ENCODE results near the gene KCNJ4. TPM values are rescaled to one million over a fixed set of nuclear protein-coding genes. Genes with fewer than 3 reads are reported as not detected.

The KCNJ4 gene
- total RNA-seq, 4 donors from 2014 or later, result not detected

GRCh38 chr22:38432264-38432663 is 22.7 kb downstream of the KCNJ4 start:
- H3K4me1 ChIP-seq, result no peaks in the 10 kb centered on the region
- WGBS, 2 donors, result 88 to 92% methylated on average over 1 of the region's 1 CpG
- no peak overlapping the region for H3K4me3 ChIP-seq (replicated peaks in 1 of 3)
- H3K27ac ChIP-seq, result no peak overlapping the region
- H3K27me3 ChIP-seq, result no peaks in the 10 kb centered on the region
- intact Hi-C loops (cut with DNase I), result no loop called here
- no peaks in the 10 kb centered on the region for H3K36me3 ChIP-seq
- H3K9me3 ChIP-seq, result no peaks in the 10 kb centered on the region
- no peak for DNase-seq
- TF ChIP-seq POLR2A (IDR thresholded peaks at IDR 0.05) (no peak), CTCF (IDR thresholded peaks at IDR 0.05) (no peak)

GRCh38 chr22:38431266-38432010 is 23.6 kb downstream of the KCNJ4 start:
- Histone ChIP-seq H3K27ac (no peak overlapping the region), H3K4me3 (replicated peaks in 1 of 3) (no peak overlapping the region), H3K36me3 (no peaks in the 10 kb centered on the region), H3K9me3 (no peaks in the 10 kb centered on the region), H3K27me3 (no peaks in the 10 kb centered on the region), H3K4me1 (no peaks in the 10 kb centered on the region)
- DNase-seq, result no peak
- 90 to 92% methylated on average over 11 to 12 of the region's 12 CpGs for WGBS, 2 donors
- TF ChIP-seq POLR2A (IDR thresholded peaks at IDR 0.05) (no peak), CTCF (IDR thresholded peaks at IDR 0.05) (no peak)
- intact Hi-C loops (cut with DNase I), result no loop called here

GRCh38 chr22:38429499-38430068 is 25.4 kb downstream of the KCNJ4 start:
- no peak for DNase-seq
- Histone ChIP-seq H3K27me3 (no peaks in the 10 kb centered on the region), H3K36me3 (no peaks in the 10 kb centered on the region), H3K4me1 (no peaks in the 10 kb centered on the region), H3K9me3 (no peaks in the 10 kb centered on the region), H3K27ac (no peak overlapping the region), H3K4me3 (replicated peaks in 1 of 3) (no peak overlapping the region)
- intact Hi-C loops (cut with DNase I), result no loop called here
- WGBS, 2 donors, result 55 to 58% methylated on average over 15 to 16 of the region's 16 CpGs
- TF ChIP-seq POLR2A (IDR thresholded peaks at IDR 0.05), result no peak

- WGBS, 2 donors, result 89 to 100% methylated on average over 2 of the region's 2 CpGs
Observed at GRCh38 chr22:38428714-38429113, 26.3 kb downstream of the KCNJ4 start.

GRCh38 chr22:38427940-38428339 is 27.1 kb downstream of the KCNJ4 start:
- no peaks in the 10 kb centered on the region for H3K27me3 ChIP-seq
- H3K9me3 ChIP-seq, result no peaks in the 10 kb centered on the region
- H3K4me3 ChIP-seq (replicated peaks in 1 of 3), result no peak overlapping the region
- no peaks in the 10 kb centered on the region for H3K36me3 ChIP-seq
- no peak for TF ChIP-seq CTCF (IDR thresholded peaks at IDR 0.05)
- TF ChIP-seq POLR2A (IDR thresholded peaks at IDR 0.05), result no peak
- DNase-seq, result no peak
- intact Hi-C loops (cut with DNase I), result no loop called here
- WGBS, 2 donors, result 94 to 96% methylated on average over 26 to 29 of the region's 31 CpGs
- H3K27ac ChIP-seq, result no peak overlapping the region
- H3K4me1 ChIP-seq, result peaks cover 2% of the 10 kb centered on the region in 2 donors

More at GRCh38 chr22:38428714-38429113, 26.3 kb downstream of the KCNJ4 start:
- Histone ChIP-seq H3K36me3 (no peaks in the 10 kb centered on the region), H3K27me3 (no peaks in the 10 kb centered on the region), H3K4me3 (replicated peaks in 1 of 3) (no peak overlapping the region), H3K27ac (no peak overlapping the region), H3K4me1 (no peaks in the 10 kb centered on the region), H3K9me3 (no peaks in the 10 kb centered on the region)
- no peak for DNase-seq
- intact Hi-C loops (cut with DNase I), result no loop called here
- TF ChIP-seq CTCF (IDR thresholded peaks at IDR 0.05) (no peak), POLR2A (IDR thresholded peaks at IDR 0.05) (no peak)

Measured in thyroid gland (tissue), 4 donors.